Upper lobe of right lung (tissue), 1 donor: ENCODE data around the gene DIPK1C. TPM values are rescaled to one million over a fixed set of nuclear protein-coding genes. Genes with fewer than 3 reads are reported as not detected.

Experiments used
- ATAC-seq: fragments of 200-7000 bp; cut with Tn5 transposase; one replicate; pipeline ENCODE4 v1.9.1; 2020; ENCODE audit warnings: mild to moderate bottlenecking, moderate library complexity
- DNase-seq: peaks from one replicate; pipeline ENCODE4 v3.0.0-alpha.2; 2020
- H3K27ac ChIP-seq: fragments of 200-600 bp; one replicate; pipeline ENCODE4 v1.8.0; 2022
- H3K27me3 ChIP-seq: fragments of 200-600 bp; one replicate; pipeline ENCODE4 v1.8.0; 2022; ENCODE audit warnings: mild to moderate bottlenecking
- H3K36me3 ChIP-seq: fragments of 200-600 bp; one replicate; pipeline ENCODE4 v1.8.0; 2022
- H3K4me1 ChIP-seq: fragments of 200-600 bp; one replicate; pipeline ENCODE4 v1.8.0; 2022
- H3K4me3 ChIP-seq: fragments of 200-600 bp; one replicate; pipeline ENCODE4 v1.8.0; 2022; ENCODE audit warnings: mild to moderate bottlenecking
- H3K9me3 ChIP-seq: fragments of 200-600 bp; one replicate; pipeline ENCODE4 v1.8.0; 2022
- intact Hi-C: fragments of 100-400 bp; cut with DNase I; formaldehyde crosslinking; loops from one replicate; pipeline ENCODE4 v1.11.0; 2022
- total RNA-seq: library from RNA; stranded (reverse); fragmentation: NEBNext Ultra II Directional; extraction: Animal tissue kit (Norgen Biotek cat#: 25700); gene quantifications from one replicate; pipeline ENCODE4 v1.2.1, GENCODE V29; 2021
- TF ChIP-seq, protein P1 (sequence below): fragments of 200-600 bp; IDR thresholded peaks from one replicate; pipeline ENCODE4 v1.8.0; 2022; ENCODE audit warnings: antibody characterized with exemption
- donor health status: DM: no; HTN: yes; CAD: no; lungs with severe emphysema.

Gene DIPK1C
- total RNA-seq, 1 donor from 2014 or later = not detected

- H3K27me3 ChIP-seq = no peaks in the 10 kb centered on the region
- H3K9me3 ChIP-seq = no peaks in the 10 kb centered on the region
- peak overlapping the region; percentile 34 for H3K4me3 ChIP-seq
- TF ChIP-seq, protein P1, sequence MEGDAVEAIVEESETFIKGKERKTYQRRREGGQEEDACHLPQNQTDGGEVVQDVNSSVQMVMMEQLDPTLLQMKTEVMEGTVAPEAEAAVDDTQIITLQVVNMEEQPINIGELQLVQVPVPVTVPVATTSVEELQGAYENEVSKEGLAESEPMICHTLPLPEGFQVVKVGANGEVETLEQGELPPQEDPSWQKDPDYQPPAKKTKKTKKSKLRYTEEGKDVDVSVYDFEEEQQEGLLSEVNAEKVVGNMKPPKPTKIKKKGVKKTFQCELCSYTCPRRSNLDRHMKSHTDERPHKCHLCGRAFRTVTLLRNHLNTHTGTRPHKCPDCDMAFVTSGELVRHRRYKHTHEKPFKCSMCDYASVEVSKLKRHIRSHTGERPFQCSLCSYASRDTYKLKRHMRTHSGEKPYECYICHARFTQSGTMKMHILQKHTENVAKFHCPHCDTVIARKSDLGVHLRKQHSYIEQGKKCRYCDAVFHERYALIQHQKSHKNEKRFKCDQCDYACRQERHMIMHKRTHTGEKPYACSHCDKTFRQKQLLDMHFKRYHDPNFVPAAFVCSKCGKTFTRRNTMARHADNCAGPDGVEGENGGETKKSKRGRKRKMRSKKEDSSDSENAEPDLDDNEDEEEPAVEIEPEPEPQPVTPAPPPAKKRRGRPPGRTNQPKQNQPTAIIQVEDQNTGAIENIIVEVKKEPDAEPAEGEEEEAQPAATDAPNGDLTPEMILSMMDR = no peak
- H3K36me3 ChIP-seq = peaks cover 38% of the 10 kb centered on the region
- ATAC-seq (no peak), DNase-seq (no peak)
- peak overlapping the region; percentile 87 for H3K27ac ChIP-seq
- intact Hi-C loops = no loop called here
- H3K4me1 ChIP-seq = peaks cover 30% of the 10 kb centered on the region
Measured at GRCh38 chr18:74500372-74500771, 43.3 kb upstream of the DIPK1C start.

DNA sequence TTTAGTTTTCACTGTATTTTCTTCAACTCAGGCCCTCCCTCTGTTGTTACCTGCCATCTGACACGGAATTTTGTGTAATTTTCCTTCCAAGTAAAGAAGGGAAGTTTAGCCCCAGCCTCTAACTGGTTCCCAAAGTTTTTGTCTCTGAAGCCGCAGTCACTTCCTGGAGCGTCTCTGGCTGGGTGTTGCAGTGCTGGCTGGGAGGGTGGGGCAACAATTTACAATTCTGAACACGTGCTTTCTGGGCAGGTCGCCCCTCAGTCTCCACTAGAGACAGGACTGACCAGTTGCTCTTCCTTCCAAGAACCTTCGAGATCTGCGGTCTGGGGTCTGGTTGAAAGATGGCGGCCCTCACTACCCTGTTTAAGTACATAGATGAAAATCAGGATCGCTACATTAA lies 42.5 kb upstream of the DIPK1C start:
- H3K4me3 ChIP-seq = peak overlapping the region; percentile 34

DNA sequence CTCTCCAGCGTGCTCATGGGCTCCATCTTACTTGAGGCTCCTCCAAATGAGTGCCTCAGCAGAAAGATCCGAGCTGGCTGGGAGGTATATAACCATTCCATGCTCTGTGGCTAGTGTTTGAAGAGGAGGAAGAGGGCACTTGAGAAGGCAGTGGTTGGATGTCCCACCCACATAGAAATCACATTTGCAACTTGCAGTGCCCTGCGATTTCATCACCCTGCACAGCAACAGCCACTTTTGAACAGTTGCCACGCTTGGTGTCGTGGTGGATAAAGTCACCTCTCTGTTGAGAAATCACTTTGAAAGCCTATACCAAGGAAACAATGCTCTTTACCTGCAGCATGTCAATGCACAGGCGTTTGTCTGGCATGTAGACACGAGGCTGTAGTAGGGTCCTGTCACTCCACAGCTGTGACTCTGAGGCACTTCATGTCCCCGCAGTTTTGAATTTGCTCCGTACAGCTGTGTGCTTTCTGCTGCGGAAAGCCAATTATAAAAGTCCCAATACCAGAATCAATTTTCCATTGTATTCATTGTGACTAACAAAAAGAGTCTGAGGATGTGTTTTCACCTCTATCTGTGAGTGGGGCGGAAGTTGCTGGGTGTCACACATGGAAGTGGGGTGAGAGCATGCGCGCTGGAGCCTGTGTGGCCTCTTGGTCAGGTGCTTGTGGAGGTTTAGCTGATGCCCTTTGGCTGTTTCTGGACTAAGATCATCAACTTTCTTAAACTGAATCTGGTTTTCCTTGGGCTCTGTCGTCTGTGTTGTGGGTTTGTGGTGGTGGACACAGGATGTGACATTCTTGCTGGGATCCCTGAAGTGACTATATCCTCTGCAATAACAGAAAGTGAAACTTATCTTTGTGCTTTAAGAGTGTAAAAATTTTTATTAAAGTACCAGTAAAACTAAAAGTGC lies 41.9 kb upstream of the DIPK1C start:
- H3K36me3 ChIP-seq = peaks cover 24% of the 10 kb centered on the region
- TF ChIP-seq, protein P1 = no peak
- no peaks in the 10 kb centered on the region for H3K9me3 ChIP-seq
- intact Hi-C loops = no loop called here
- ATAC-seq (peak; percentile 28), DNase-seq (peak; percentile 90)
- peak overlapping the region; percentile 87 for H3K27ac ChIP-seq
- peaks cover 30% of the 10 kb centered on the region for H3K4me1 ChIP-seq
- H3K4me3 ChIP-seq = peak overlapping the region; percentile 34
- H3K27me3 ChIP-seq = no peaks in the 10 kb centered on the region

More for the DNA sequence above, 42.5 kb upstream of the DIPK1C start:
- peak; percentile 4 for ATAC-seq
- peak overlapping the region; percentile 87 for H3K27ac ChIP-seq
- peak; percentile 76 for DNase-seq
- peaks cover 30% of the 10 kb centered on the region for H3K36me3 ChIP-seq
- H3K4me1 ChIP-seq = peaks cover 30% of the 10 kb centered on the region
- H3K9me3 ChIP-seq = no peaks in the 10 kb centered on the region
- TF ChIP-seq, protein P1 = no peak
- H3K27me3 ChIP-seq = no peaks in the 10 kb centered on the region
- intact Hi-C loops = no loop called here

DNA sequence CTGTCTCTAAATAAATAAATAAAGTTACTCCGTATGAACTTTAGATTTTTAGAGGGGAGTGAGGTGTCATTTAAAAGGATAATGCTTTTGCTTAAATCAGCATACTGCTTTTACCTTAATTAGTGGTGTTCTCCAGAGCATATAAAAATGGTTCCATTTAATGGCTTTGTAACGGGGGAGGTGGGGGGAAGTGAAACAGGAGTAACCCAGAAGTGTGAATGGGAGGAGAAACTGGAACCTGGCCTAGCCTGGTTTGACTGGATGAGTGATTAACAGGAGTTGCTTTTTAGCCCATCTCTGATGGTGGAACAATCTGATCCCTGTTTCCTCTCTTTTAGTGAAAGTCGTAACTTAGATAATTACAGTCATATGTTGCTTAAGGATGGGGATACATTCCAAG lies 40.7 kb upstream of the DIPK1C start:
- DNase-seq (no peak), ATAC-seq (no peak)
- no peak overlapping the region for H3K4me3 ChIP-seq
- H3K9me3 ChIP-seq = no peaks in the 10 kb centered on the region
- intact Hi-C loops = no loop called here
- H3K27me3 ChIP-seq = no peaks in the 10 kb centered on the region
- TF ChIP-seq, protein P1 = no peak
- H3K27ac ChIP-seq = peak overlapping the region; percentile 98
- H3K4me1 ChIP-seq = peaks cover 30% of the 10 kb centered on the region
- peaks cover 14% of the 10 kb centered on the region for H3K36me3 ChIP-seq

- TF ChIP-seq, protein P1 = no peak
- peak overlapping the region; percentile 98 for H3K27ac ChIP-seq
- intact Hi-C loops = no loop called here
Measured at GRCh38 chr18:74497324-74497676, 40.2 kb upstream of the DIPK1C start.

More at GRCh38 chr18:74497324-74497676, 40.2 kb upstream of the DIPK1C start:
- Histone ChIP-seq H3K9me3 (no peaks in the 10 kb centered on the region), H3K36me3 (peaks cover 9% of the 10 kb centered on the region), H3K4me3 (peak overlapping the region; percentile 96), H3K27me3 (no peaks in the 10 kb centered on the region), H3K4me1 (peaks cover 26% of the 10 kb centered on the region)
- ATAC-seq (no peak), DNase-seq (no peak)
